Measurements from ENCODE around the gene XIST.
"Not testable (repeated sequence)": the region's sequence is repeated elsewhere in the genome, so short reads cannot be mapped to it uniquely, and the experiment has no call there.

XIST gene

GRCh38 chrX:73838123-73838522 is 14.4 kb downstream of the XIST start:
- DNase-seq, result no peak

GRCh38 chrX:73836956-73837477 is 15.5 kb downstream of the XIST start:
- no peak for DNase-seq

- no peak for DNase-seq
These were observed 18.3 kb downstream of the XIST start for GRCh38 chrX:73834219-73834618.

- DNase-seq, result no peak
These were observed 20.2 kb downstream of the XIST start for GRCh38 chrX:73832319-73832718.

GRCh38 chrX:73831500-73831899 is 21.0 kb downstream of the XIST start:
- no peak for DNase-seq

- DNase-seq, result no peak
These were observed 21.8 kb downstream of the XIST start for GRCh38 chrX:73830489-73831414.

GRCh38 chrX:73829890-73830466 is 22.5 kb downstream of the XIST start:
- no peak for DNase-seq

- no peak for DNase-seq
These were observed 24.3 kb downstream of the XIST start for GRCh38 chrX:73828080-73828720.

GRCh38 chrX:73827406-73827805 is 25.1 kb downstream of the XIST start:
- no peak for DNase-seq

GRCh38 chrX:73826996-73827395 is 25.5 kb downstream of the XIST start:
- no peak for DNase-seq

GRCh38 chrX:73825569-73825968 is 26.9 kb downstream of the XIST start:
- no peak for DNase-seq

- DNase-seq, result no peak
These were observed 29.0 kb downstream of the XIST start for GRCh38 chrX:73823473-73824004.

- no peak for DNase-seq
These were observed 29.7 kb downstream of the XIST start for GRCh38 chrX:73822775-73823174.

GRCh38 chrX:73821921-73822559 is 30.5 kb downstream of the XIST start:
- no peak for DNase-seq

GRCh38 chrX:73819864-73820558 is 32.5 kb downstream of the XIST start:
- DNase-seq, result not testable (repeated sequence)

- DNase-seq, result no peak
These were observed 34.1 kb downstream of the XIST start for GRCh38 chrX:73818200-73819116.

GRCh38 chrX:73817393-73818199 is 34.9 kb downstream of the XIST start:
- no peak for DNase-seq

GRCh38 chrX:73812256-73812655 is 40.3 kb downstream of the XIST start:
- no peak for DNase-seq

- DNase-seq, result not testable (repeated sequence)
These were observed 48.4 kb downstream of the XIST start for GRCh38 chrX:73804109-73804508.

GRCh38 chrX:73799888-73800287 is 52.6 kb downstream of the XIST start:
- no peak for DNase-seq
